Neural crest cell (in vitro differentiated cells): ENCODE measurements around the gene MLF2. TPM values are rescaled to one million over a fixed set of nuclear protein-coding genes. Genes with fewer than 3 reads are reported as not detected.

Experiments used
- DNase-seq: peaks from one replicate; pipeline ENCODE4 v3.0.0; 2021; ENCODE audit warnings: low read depth, mixed read lengths, low spot score
- H3K27ac Mint-ChIP-seq: one replicate; pipeline ENCODE4 v1.8.0; 2021; ENCODE audit warnings: mild to moderate bottlenecking, mixed read lengths; ENCODE audit not compliant: unreplicated experiment
- H3K27me3 Mint-ChIP-seq: 2 replicates; pipeline ENCODE4 v1.8.0; 2021; ENCODE audit warnings: low read depth, mild to moderate bottlenecking, mixed read lengths
- H3K36me3 Mint-ChIP-seq: 2 replicates; pipeline ENCODE4 v1.8.0; 2021; ENCODE audit warnings: low read depth, mild to moderate bottlenecking, mixed read lengths
- H3K4me1 Mint-ChIP-seq: 2 replicates; pipeline ENCODE4 v1.8.0; 2021; ENCODE audit warnings: mixed read lengths
- H3K4me3 Mint-ChIP-seq: one replicate; pipeline ENCODE4 v1.8.0; 2021; ENCODE audit warnings: mild to moderate bottlenecking, mixed read lengths
- H3K9me3 Mint-ChIP-seq: 2 replicates; pipeline ENCODE4 v1.8.0; 2021; ENCODE audit warnings: mixed read lengths
- CTCF ChIP-seq: fragments of 200-600 bp; sonication (generic); conservative IDR thresholded peaks from 2 replicates; pipeline ENCODE4 v1.5.0; 2021; ENCODE audit warnings: antibody characterized with exemption, mild to moderate bottlenecking
- total RNA-seq: library from RNA; stranded (reverse); gene quantifications from 2 replicates; pipeline ENCODE4 v1.2.1, GENCODE V29; 2021

MLF2 gene
- total RNA-seq, 1 donor from 2014 or later, result 217 TPM

DNA sequence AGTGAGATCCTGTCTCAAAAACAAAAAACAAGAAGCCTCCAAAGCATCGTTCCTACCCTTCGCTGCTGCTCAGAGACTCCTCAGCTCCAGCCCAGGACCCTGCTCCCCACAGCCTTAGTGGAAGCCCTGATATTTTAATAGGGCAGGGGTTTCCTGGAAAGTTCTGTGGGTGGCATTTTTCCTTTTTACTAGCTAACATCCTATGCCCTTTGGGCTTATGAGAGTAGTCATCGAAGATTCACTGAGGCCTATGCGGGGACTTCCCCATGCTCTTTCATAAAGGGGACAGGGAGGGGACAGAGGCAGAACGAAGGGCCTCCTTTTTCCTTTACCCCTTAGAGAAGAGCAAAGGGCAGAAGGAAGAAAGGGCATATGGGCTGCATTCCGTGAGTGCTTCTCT, 27.6 kb upstream of the MLF2 start:
- H3K27ac Mint-ChIP-seq, result no peak overlapping the region
- H3K36me3 Mint-ChIP-seq, result peaks cover 4% of the 10 kb centered on the region
- DNase-seq, result no peak
- peaks cover 9% of the 10 kb centered on the region for H3K27me3 Mint-ChIP-seq
- H3K9me3 Mint-ChIP-seq, result no peaks in the 10 kb centered on the region
- no peak overlapping the region for H3K4me3 Mint-ChIP-seq
- peaks cover 21% of the 10 kb centered on the region for H3K4me1 Mint-ChIP-seq
- no peak for TF ChIP-seq CTCF

- Mint-ChIP-seq H3K9me3 (no peaks in the 10 kb centered on the region), H3K4me3 (peak overlapping the region; percentile 84), H3K27me3 (peaks cover 9% of the 10 kb centered on the region), H3K27ac (peak overlapping the region; percentile 82), H3K4me1 (peaks cover 22% of the 10 kb centered on the region), H3K36me3 (peaks cover 9% of the 10 kb centered on the region)
- TF ChIP-seq CTCF, result no peak
- no peak for DNase-seq
Measured at GRCh38 chr12:6779708-6780432, 26.9 kb upstream of the MLF2 start.

- H3K27ac Mint-ChIP-seq, result peak overlapping the region; percentile 82
- H3K9me3 Mint-ChIP-seq, result no peaks in the 10 kb centered on the region
- peak overlapping the region; percentile 84 for H3K4me3 Mint-ChIP-seq
- H3K36me3 Mint-ChIP-seq, result peaks cover 11% of the 10 kb centered on the region
- DNase-seq, result peak; percentile 99
- H3K4me1 Mint-ChIP-seq, result peaks cover 25% of the 10 kb centered on the region
- peaks cover 18% of the 10 kb centered on the region for H3K27me3 Mint-ChIP-seq
- TF ChIP-seq CTCF, result peak; percentile 100
Measured at GRCh38 chr12:6778574-6779550, 25.9 kb upstream of the MLF2 start.

- Mint-ChIP-seq H3K4me3 (peak overlapping the region; percentile 84), H3K27me3 (peaks cover 20% of the 10 kb centered on the region), H3K9me3 (no peaks in the 10 kb centered on the region), H3K4me1 (peaks cover 25% of the 10 kb centered on the region), H3K36me3 (peaks cover 11% of the 10 kb centered on the region), H3K27ac (peak overlapping the region; percentile 82)
- no peak for DNase-seq
- no peak for TF ChIP-seq CTCF
Measured at GRCh38 chr12:6778217-6778573, 25.3 kb upstream of the MLF2 start.

DNA sequence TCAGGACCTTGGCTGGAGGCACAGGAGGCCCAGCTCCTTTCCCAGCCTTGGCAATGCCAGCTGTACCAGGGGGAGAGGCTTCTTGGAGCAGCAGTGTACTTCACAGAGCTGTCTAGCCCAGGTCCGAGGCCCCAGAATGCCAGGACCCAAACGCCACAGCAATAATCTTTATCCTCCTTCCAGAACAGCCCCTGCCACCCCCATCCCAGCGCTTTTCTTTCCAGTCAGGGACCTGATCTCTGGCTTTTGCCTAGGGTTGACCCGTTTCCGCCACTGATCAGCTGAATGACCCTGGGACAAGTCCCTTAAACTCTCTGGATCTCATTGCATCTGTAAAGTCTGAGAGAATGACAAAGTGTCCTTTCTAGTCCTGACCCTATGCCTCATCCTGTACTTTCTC, 24.4 kb upstream of the MLF2 start:
- Mint-ChIP-seq H3K27me3 (peaks cover 21% of the 10 kb centered on the region), H3K4me1 (peaks cover 25% of the 10 kb centered on the region), H3K9me3 (no peaks in the 10 kb centered on the region), H3K4me3 (no peak overlapping the region), H3K27ac (no peak overlapping the region), H3K36me3 (peaks cover 11% of the 10 kb centered on the region)
- no peak for TF ChIP-seq CTCF
- DNase-seq, result no peak
